ENCODE measurements around the gene EXOC6B.

Gene EXOC6B

DNA sequence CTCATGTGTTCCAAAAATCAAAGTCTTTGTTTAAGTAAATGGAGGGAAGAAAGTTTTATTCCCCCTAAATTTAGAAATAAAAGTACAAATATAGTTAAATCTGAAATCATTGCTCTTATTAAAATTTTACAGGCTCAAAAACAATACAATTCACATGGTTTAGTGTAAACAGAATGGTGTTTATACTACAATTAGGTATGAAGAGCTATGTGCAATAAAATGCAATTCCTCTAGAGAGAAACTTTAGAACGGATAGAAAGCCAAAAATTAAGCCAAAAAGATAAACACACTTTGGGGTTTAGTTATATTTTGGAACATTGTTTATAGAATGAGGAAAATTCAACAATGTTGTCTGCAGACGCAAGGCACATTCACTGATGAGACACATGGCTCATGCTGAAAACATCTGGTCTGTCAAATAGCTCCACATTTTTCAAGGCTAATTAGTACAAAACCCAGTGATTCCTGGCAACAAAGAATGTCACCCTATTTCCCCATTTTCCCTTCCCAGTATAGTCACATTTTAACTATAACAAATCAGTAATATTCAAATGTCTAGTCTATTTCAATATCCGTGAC, 103.3 kb downstream of the EXOC6B start:
- no peak overlapping the region for H3K27ac ChIP-seq
- TF ChIP-seq CTCF (IDR thresholded peaks at IDR 0.05) = no peak
- no peak for TF ChIP-seq ZFX (IDR thresholded peaks at IDR 0.05; ENCODE audit: borderline replicate concordance)

DNA sequence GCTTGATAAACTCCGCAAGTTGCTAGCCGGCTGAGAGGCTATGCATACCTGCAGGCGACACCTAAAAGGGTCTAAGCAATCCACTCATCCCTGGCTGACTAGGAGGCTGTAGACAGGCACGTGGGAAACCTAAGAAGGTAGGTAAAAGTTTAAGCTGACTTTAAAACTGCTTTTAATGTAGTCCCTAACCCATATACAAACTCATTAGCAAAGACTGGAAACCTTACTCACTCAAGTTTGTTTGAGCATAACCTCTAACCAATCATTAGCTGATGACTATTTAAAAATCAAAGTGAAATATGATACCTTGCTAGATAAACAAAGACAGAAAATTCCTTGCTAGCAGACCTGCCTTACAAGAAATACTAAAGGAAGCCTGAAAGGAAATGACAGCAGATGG, 106.4 kb downstream of the EXOC6B start:
- H3K27ac ChIP-seq = peak overlapping the region; percentile 70
- TF ChIP-seq ZFX (IDR thresholded peaks at IDR 0.05; ENCODE audit: borderline replicate concordance) (no peak), CTCF (IDR thresholded peaks at IDR 0.05) (no peak)

- peak overlapping the region; percentile 70 for H3K27ac ChIP-seq
- no peak for TF ChIP-seq ZFX (IDR thresholded peaks at IDR 0.05; ENCODE audit: borderline replicate concordance)
- no peak for TF ChIP-seq CTCF (IDR thresholded peaks at IDR 0.05)
Measured at GRCh38 chr2:72718876-72719275, 107.0 kb downstream of the EXOC6B start.

- H3K27ac ChIP-seq = no peak overlapping the region
- TF ChIP-seq ZFX (IDR thresholded peaks at IDR 0.05; ENCODE audit: borderline replicate concordance) (no peak), CTCF (IDR thresholded peaks at IDR 0.05) (no peak)
Measured at GRCh38 chr2:72716601-72717000, 109.2 kb downstream of the EXOC6B start.

- H3K27ac ChIP-seq = no peak overlapping the region
- no peak; the same call in 1 of the 2 replicates for TF ChIP-seq CTCF (IDR thresholded peaks at IDR 0.05)
- no peak for TF ChIP-seq ZFX (IDR thresholded peaks at IDR 0.05; ENCODE audit: borderline replicate concordance)
Measured at GRCh38 chr2:72713857-72714256, 112.0 kb downstream of the EXOC6B start.

GRCh38 chr2:72712977-72713376, 112.9 kb downstream of the EXOC6B start:
- no peak overlapping the region for H3K27ac ChIP-seq
- TF ChIP-seq ZFX (IDR thresholded peaks at IDR 0.05; ENCODE audit: borderline replicate concordance) (no peak), CTCF (IDR thresholded peaks at IDR 0.05) (no peak)

DNA sequence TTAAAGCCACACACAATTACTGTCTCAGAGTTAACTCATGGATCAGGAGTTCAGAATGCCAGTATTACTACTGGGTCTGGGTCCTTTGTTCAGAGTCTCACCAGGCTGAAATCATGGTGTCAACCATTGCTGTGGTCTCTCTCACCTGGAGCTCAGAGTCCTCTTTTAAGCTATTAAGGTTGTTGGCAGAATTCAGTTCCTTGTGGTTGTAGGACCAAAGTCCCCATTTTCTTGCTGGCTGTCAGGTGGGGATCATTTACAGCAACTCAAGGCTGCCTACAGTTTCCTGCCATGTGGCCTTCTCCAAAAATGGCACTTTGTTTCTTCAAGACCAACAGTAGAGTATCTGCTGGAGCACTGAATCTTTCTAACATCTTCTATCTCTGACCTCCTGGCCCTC, 113.5 kb downstream of the EXOC6B start:
- no peak for TF ChIP-seq CTCF (IDR thresholded peaks at IDR 0.05)
- no peak for TF ChIP-seq ZFX (IDR thresholded peaks at IDR 0.05; ENCODE audit: borderline replicate concordance)
- H3K27ac ChIP-seq = no peak overlapping the region
